Stimulated activated CD8-positive, alpha-beta memory T cell treated with anti-CD3 and anti-CD28 coated beads, Interleukin-7, amount 100 ng/mL, for 24 hours (primary cell): ENCODE data around the gene ZFP91.
"Not testable (repeated sequence)": the region's sequence is repeated elsewhere in the genome, so short reads cannot be mapped to it uniquely, and the experiment has no call there.

ENCODE experiments used
- DNase-seq: peaks from one replicate; pipeline ENCODE4 v3.0.0-alpha.2; 2020; ENCODE audit warnings: low read depth

ZFP91 gene

DNA sequence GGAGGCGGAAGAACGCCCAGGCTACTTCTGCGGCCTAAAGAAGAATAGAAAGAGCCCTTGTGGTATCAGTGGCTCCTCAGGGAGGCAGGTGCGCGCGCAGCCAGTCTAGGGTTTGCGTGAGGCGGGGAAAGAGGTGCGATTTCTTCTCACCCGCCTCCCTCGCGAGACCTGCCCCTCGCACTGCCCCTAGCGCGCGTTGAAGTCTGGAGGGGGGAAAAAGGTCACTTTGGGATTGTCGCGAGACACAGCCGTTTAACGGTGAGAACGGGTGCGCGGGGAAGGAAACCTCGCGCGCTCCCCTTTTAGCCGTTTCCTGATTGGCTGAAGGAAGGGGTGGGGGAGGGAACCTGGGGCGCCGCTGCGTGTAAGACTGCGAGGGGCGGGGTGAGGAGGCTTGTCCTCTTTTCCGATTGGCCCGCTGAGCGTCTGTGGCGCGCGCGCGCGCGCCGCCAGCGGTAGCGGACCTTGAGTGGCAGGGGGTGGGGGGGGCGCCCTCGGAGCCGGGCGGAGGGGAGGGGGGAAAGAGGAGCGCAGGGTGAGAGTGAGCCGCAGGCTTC is at the start of gene ZFP91:
Gene ZFP91 (plus strand): TSS at position 429 of the 557 bp plus-strand sequence. CDS start 219 bp downstream, outside the sequence.
- DNase-seq, result peak; percentile 93

DNA sequence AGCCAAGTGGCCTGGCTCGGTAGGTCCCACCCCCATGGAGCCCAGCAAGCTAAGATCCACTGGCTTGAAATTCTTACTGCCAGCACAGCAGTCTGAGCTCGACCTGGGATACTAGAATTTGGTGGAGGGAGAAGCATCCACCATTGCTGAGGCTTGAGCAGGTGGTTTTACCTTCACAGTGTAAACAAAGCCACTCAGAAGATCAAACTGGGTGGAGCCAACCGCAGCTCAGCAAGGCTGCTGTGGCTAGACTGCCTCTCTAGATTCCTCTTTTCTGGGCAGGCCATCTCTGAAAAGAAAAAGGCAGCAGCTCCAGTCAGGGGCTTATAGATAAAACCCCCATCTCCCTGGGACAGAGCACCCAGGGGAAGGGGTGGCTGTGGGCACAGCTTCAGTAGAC is 48.6 kb upstream of the ZFP91 start:
- no peak for DNase-seq

DNA sequence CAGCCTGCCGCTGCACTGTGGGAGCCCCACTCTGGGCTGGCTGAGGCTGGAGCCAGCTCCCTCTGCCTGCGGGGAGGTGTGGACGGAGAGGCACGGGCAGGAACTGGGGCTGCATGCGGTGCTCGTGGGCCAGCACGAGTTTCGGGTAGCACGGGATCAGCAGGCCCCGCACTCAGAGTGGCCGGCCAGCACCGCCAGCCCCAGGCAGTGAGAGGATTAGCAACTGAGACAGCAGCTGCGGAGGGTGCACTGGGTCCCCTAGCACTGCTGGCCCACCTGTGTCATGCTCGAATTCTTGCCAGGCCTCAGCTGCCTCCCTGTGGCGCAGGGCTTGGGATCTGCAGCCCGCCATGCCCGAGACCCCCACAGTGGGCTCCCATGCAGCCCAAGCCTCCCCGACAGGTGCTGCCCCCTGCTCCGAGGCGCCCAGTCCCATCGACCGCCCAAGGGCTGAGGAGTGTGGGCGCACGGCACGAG is 47.0 kb upstream of the ZFP91 start:
- DNase-seq, result no peak

DNA sequence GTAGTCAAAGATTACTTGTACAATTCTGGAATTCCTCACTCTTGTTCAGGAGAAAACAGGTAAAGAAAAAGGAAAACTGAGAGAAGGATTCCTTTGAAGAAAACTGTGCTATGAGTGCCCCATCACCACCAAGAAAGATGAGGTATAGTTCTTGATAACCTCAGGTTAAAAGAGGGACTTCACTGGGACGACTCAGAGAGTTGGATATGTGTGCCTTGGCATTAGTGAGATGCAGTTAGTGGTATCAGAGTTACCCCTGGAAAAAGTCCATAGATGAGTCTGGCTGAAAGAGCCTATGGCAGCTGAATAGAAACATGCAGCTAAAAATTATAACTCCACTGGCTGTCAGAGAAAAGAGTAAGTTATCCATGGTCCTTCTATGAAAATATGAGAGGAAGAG is 32.0 kb upstream of the ZFP91 start:
- DNase-seq, result no peak

GRCh38 chr11:58549644-58550043 is 29.2 kb upstream of the ZFP91 start:
- no peak for DNase-seq

- DNase-seq, result no peak
Observed at GRCh38 chr11:58560842-58561241, 18.0 kb upstream of the ZFP91 start.

- DNase-seq, result no peak
Observed at GRCh38 chr11:58561394-58562098, 17.3 kb upstream of the ZFP91 start.

GRCh38 chr11:58562375-58562800 is 16.5 kb upstream of the ZFP91 start:
- DNase-seq, result no peak

DNA sequence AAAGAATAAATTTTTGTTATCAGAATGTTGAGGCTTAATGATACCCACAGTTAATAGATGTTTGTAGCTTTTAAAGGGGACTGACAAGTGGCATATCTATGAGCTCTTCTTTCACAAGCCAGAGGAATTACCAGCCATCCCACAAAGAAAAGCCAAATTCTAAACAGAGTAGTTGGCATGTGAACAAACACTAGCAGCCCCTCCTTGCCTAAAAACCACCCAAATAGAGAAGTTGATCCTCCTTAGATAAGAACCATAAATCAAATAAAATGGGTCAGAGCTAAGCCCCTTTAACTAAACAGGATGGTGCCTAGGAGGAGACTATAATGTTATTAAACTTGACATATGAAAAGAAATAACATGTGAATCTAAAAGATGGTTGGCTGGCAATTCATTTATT is 14.6 kb upstream of the ZFP91 start:
- no peak for DNase-seq

GRCh38 chr11:58567889-58568512 is 10.9 kb upstream of the ZFP91 start:
- peak; percentile 62 for DNase-seq

- not testable (repeated sequence) for DNase-seq
Observed at GRCh38 chr11:58572906-58573305, 6.0 kb upstream of the ZFP91 start.

DNA sequence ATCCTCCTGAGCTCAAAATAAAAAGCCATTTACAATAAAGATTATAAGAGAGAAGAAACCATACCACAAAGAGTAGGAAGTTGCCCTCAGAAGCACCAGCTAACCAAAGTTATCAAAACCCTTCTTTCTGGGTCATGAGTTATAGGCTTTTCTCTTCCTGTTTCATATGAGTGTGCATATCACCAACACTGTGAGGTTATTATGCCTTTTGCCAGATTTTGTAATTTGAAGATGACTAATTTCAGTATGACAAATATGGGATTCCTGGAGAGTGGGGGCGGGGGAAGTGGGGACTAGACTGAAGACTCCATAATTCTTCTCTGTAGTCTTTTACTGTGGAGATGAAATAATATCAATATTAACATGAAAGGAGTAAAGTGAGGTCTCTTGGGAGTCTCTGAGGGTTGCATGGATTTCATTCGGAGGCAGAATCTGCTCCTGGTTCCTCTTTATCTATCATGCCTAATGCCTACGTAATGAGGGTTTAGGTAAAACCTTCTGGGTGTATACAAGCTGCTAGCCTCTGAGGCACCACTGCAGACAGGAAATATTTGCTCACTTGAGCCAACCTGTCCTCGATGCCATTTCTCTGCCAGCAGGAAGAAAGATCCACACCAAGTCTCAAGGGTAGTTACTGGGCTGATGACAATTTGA is 5.3 kb upstream of the ZFP91 start:
- peak; percentile 46 for DNase-seq

DNA sequence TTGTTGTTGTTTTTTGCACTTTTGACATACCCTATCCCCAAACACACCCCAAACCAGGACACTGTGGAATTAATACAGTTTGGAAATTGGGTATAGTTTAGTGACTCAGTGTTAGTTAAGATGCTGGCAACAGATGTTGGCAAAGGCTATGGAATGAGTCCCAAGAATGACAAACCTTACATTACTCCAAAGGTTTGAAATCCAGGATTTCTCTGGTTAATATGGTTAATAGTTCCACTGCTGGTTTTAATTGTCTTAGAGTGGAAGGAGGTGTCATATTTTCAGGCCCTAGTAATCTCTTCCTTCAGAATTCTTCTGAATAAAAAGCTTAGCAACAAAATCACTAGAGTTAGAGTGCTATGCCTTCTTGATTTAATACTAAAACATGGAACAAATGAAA is 4.0 kb upstream of the ZFP91 start:
- no peak for DNase-seq

- DNase-seq, result no peak
Observed at GRCh38 chr11:58575377-58576020, 3.4 kb upstream of the ZFP91 start, which contains the start of gene LPXN. TSS of gene LPXN (minus strand) at chr11:58575856. CDS start at chr11:58575772, 84 bp downstream.

DNA sequence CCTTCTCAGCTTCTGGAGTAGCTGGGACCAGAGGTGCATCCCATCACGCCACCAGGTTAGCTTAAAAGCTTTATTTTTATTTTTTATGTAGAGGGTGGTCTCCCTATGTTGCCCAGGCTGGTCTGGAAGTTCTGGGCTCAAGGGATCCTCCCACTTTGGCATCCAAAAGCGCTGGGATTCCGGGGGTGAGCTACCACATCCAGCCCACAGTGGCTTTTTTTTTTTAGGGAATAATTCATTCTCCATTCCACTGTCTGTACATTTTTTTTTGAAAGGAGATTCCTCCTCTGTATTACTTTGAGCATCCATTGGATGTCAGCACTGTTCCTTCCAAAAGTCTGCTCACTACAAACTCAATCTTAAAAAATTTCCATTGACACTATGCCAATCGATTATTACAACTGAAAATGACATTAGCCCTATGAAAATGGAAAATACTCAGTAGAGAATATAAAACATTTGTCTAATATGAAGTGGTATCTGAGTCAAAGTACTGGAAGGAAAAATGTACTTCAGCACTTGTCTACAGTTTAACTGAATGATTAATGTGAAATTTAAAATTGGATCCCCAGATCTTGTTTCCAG is 1.9 kb upstream of the ZFP91 start:
- DNase-seq, result no peak

DNA sequence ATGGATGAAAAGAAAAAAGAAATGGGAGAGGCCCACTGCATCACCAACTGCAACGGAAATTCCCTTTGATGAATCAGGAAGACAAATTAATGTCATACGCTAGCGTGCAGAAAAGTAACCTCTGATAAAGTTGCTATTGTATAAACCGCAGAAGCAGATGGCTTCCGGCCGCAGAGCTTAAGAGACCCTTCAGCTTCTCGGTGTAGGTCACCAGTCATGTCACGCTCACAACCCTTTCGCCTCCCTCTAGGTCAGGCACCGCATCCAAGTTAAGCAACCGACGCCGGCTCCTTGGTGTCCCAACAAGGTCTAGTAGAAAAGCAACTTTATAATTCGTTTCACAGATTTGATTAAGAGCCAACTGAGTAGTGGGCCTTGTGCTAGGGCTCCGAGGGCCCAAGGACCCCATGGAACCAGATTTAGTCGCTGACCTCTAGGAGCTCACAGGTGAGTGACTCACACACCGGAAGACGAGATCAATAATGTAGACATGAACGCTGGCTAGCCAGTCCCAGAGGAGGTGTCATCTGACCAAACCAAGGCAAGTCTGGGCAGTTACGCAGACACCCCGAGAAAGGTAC is 1.2 kb upstream of the ZFP91 start:
- peak; percentile 47 for DNase-seq

DNA sequence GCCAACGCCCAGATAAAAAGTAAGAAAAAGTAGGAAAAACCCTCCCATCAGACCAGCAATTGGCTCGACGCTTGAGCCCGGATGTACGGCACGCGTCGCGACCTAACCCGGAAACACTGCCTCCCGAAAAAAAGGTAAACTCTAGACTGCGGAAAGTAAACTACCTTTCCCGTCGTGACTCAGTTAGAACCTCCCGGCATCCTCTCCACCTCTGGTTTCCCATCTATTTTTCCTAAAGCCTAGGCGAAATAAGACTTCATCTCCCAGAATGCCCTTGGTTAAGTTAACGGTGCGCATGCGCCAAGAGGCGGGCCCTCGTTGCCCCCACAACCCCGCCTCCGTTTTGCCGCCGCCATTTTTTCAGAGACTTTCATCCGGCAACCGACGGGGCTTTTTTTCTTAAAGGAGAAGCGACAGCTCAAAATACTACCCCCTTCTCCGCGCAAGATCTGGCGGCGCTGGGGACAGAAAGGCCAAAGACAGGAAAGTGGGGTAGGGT is 678 bp upstream of the ZFP91 start:
- peak; percentile 82 for DNase-seq

DNA sequence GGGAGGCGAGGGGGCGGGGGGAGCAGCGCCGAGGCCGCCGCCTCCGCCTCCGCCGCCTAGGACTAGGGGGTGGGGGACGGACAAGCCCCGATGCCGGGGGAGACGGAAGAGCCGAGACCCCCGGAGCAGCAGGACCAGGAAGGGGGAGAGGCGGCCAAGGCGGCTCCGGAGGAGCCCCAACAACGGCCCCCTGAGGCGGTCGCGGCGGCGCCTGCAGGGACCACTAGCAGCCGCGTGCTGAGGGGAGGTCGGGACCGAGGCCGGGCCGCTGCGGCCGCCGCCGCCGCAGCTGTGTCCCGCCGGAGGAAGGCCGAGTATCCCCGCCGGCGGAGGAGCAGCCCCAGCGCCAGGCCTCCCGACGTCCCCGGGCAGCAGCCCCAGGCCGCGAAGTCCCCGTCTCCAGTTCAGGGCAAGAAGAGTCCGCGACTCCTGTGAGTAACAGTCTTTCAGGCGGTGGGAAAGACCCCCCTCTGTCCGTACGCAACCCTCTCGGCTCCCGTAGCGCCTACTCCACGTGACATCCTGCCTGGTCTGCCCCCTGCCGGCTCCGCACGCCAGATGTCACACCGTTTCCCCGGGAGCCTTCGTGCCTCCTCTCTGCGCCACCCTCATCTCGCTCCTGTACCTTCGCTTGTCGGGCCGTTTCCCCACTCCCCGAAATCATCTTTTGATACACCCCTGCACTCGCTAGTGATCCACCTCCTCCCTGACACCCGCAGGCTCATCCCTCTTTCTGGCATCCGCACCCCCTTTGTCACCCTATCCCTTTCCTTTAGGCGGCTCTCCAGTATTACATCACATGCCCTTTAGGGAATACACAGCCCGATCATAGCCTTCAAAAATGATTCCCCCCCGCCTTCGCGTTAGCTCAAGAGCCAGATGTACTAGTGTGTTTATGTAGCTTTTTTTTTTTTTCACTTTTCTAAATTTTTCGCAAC is 598 bp downstream of the ZFP91 start:
- peak; percentile 85 for DNase-seq

GRCh38 chr11:58580311-58580710 is 1.4 kb downstream of the ZFP91 start:
- DNase-seq, result no peak

GRCh38 chr11:58582437-58582836 is 3.6 kb downstream of the ZFP91 start:
- no peak for DNase-seq
